Panc1 (cell line): ENCODE measurements around the gene FGD3. TPM values are rescaled to one million over a fixed set of nuclear protein-coding genes. Genes with fewer than 3 reads are reported as not detected.

Source experiments
- ATAC-seq: fragments of 200-7000 bp; cut with Tn5 transposase; 2 replicates; pipeline ENCODE4 v1.9.1; 2020; ENCODE audit warnings: mild to moderate bottlenecking, moderate library complexity
- BruUV-seq: library from RNA; stranded (reverse); fragments of 400-500 nt; replicated peaks from 2 replicates; lab custom pipeline; 2021; lab: Mats Ljungman, UMichigan
- CTCF ChIA-PET: fragments of 300-600 bp; sonication (Branson Sonifier 250); formaldehyde crosslinking; loops from one replicate; lab custom pipeline; 2022; ENCODE audit warnings: antibody characterized with exemption; lab: Charles Lee
- POLR2A ChIA-PET: fragments of 300-600 bp; sonication (Branson Sonifier 250); formaldehyde crosslinking; loops from one replicate; lab custom pipeline; 2022; ENCODE audit warnings: antibody characterized with exemption; lab: Charles Lee
- DNase-seq: peaks from one replicate; pipeline ENCODE4 v3.0.0-alpha.2; 2010; ENCODE audit warnings: low read depth, low spot score
- H3K27ac ChIP-seq: 2 replicates; pipeline ENCODE4 v1.5.1; 2011; ENCODE audit warnings: mild to moderate bottlenecking, low read length, inconsistent platforms
- H3K27me3 ChIP-seq: fragments of 200-500 bp; sonication (Bioruptor generic); 2 replicates; pipeline ENCODE4 v1.6.0; 2014; ENCODE audit warnings: low read length, inconsistent platforms; ENCODE audit not compliant: control insufficient read depth, insufficient read depth
- H3K36me3 ChIP-seq: fragments of 200-500 bp; sonication (Bioruptor generic); 2 replicates; pipeline ENCODE4 v1.5.1; 2014; ENCODE audit warnings: inconsistent platforms, mild to moderate bottlenecking, low read length, moderate library complexity; ENCODE audit not compliant: control insufficient read depth, insufficient read depth
- H3K4me1 ChIP-seq: 2 replicates; pipeline ENCODE4 v1.5.1; 2011; ENCODE audit warnings: inconsistent platforms, mild to moderate bottlenecking, low read length, moderate library complexity; ENCODE audit not compliant: control insufficient read depth, insufficient read depth
- H3K4me3 ChIP-seq, 2 experiments: 2 replicates each; pipeline ENCODE4 v1.5.1; 2011 to 2012; ENCODE audit warnings: low read depth in 2 of 2, low read length in 2 of 2, mild to moderate bottlenecking in 2 of 2, inconsistent platforms in 1 of 2, moderate library complexity in 1 of 2
- H3K9me3 ChIP-seq: fragments of 200-500 bp; sonication (Bioruptor generic); 2 replicates; pipeline ENCODE4 v1.5.1; 2014; ENCODE audit warnings: low read depth, mild to moderate bottlenecking, inconsistent platforms, low read length, moderate library complexity; ENCODE audit not compliant: control insufficient read depth, insufficient read depth
- POLR2AphosphoS5 ChIP-seq: IDR thresholded peaks from 2 replicates; pipeline ENCODE4 v1.6.1; 2012; ENCODE audit warnings: mild to moderate bottlenecking, low read depth, low read length, moderate library complexity
- SIN3A ChIP-seq: IDR thresholded peaks from 2 replicates; pipeline ENCODE4 v1.6.1; 2012; ENCODE audit warnings: low read depth, mild to moderate bottlenecking, low read length, moderate library complexity, borderline replicate concordance; ENCODE audit not compliant: insufficient read depth
- TCF7L2 ChIP-seq: IDR thresholded peaks from 2 replicates; pipeline ENCODE4 v1.6.1; 2011; ENCODE audit warnings: mild to moderate bottlenecking, low read depth, low read length, inconsistent platforms
- in situ Hi-C: cut with HindIII; loops from 2 replicates; pipeline ENCODE4 v1.10.0; 2016; ENCODE audit warnings: low sequenced_read_pairs, low pct_unique_long_range_greater_than_20kb
- intact Hi-C: fragments of 100-400 bp; cut with micrococcal nuclease; formaldehyde crosslinking; loops from one replicate; pipeline ENCODE4 v1.10.0; 2022; ENCODE audit not compliant: unreplicated experiment
- total RNA-seq: library from RNA; stranded (reverse); gene quantifications from one replicate; pipeline ENCODE4 v1.2.1, GENCODE V29; 2021; ENCODE audit not compliant: unreplicated experiment
- TF ChIP-seq, protein P1 (sequence below): fragments of 450-650 bp; IDR thresholded peaks from 2 replicates; pipeline ENCODE4 v1.5.1; 2017; ENCODE audit warnings: mild to moderate bottlenecking
- TF ChIP-seq, protein P2 (sequence below), 2 experiments: IDR thresholded peaks; 2 replicates each; pipeline ENCODE4 v1.6.1; 2011 to 2012; ENCODE audit warnings: low read depth in 2 of 2, control low read depth in 1 of 2, low read length in 1 of 2, mild to moderate bottlenecking in 1 of 2, moderate library complexity in 1 of 2; ENCODE audit not compliant: insufficient read depth in 1 of 2

Gene FGD3
- total RNA-seq, 1 experiment from 2014 or later, result 0.80 TPM

DNA sequence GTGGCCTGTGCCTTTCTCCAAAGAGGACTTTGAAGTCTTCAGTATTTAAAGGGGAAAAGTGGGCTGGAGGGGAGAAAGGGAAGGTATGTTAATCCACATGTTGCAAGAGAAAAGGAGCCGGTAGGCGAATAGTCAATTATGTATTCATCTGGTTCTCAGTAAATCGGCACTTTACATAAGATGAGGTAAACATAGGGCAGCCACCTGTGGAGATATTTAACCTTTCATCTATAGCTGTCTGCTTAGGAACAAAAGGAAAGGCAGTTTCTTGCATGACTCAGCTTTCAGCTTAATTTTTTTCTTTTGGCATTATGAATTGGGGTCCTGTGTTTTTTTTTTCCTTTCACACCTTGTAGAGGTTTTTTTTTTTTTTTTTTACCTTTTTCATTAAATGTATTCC, 42.2 kb downstream of the FGD3 start:
- DNase-seq (no peak), ATAC-seq (no peak)
- in situ Hi-C loops, result no loop called here
- no TSS peak for BruUV-seq
- CTCF ChIA-PET, result no interaction called here
- Histone ChIP-seq H3K36me3 (no peaks in the 10 kb centered on the region), H3K27me3 (no peaks in the 10 kb centered on the region), H3K4me3 (no peak overlapping the region), H3K4me1 (no peaks in the 10 kb centered on the region), H3K27ac (no peak overlapping the region), H3K9me3 (no peaks in the 10 kb centered on the region)
- intact Hi-C loops, result no loop called here
- POLR2A ChIA-PET, result no interaction called here
- TF ChIP-seq, protein P1, sequence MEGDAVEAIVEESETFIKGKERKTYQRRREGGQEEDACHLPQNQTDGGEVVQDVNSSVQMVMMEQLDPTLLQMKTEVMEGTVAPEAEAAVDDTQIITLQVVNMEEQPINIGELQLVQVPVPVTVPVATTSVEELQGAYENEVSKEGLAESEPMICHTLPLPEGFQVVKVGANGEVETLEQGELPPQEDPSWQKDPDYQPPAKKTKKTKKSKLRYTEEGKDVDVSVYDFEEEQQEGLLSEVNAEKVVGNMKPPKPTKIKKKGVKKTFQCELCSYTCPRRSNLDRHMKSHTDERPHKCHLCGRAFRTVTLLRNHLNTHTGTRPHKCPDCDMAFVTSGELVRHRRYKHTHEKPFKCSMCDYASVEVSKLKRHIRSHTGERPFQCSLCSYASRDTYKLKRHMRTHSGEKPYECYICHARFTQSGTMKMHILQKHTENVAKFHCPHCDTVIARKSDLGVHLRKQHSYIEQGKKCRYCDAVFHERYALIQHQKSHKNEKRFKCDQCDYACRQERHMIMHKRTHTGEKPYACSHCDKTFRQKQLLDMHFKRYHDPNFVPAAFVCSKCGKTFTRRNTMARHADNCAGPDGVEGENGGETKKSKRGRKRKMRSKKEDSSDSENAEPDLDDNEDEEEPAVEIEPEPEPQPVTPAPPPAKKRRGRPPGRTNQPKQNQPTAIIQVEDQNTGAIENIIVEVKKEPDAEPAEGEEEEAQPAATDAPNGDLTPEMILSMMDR, result no peak
- TF ChIP-seq, protein P2, sequence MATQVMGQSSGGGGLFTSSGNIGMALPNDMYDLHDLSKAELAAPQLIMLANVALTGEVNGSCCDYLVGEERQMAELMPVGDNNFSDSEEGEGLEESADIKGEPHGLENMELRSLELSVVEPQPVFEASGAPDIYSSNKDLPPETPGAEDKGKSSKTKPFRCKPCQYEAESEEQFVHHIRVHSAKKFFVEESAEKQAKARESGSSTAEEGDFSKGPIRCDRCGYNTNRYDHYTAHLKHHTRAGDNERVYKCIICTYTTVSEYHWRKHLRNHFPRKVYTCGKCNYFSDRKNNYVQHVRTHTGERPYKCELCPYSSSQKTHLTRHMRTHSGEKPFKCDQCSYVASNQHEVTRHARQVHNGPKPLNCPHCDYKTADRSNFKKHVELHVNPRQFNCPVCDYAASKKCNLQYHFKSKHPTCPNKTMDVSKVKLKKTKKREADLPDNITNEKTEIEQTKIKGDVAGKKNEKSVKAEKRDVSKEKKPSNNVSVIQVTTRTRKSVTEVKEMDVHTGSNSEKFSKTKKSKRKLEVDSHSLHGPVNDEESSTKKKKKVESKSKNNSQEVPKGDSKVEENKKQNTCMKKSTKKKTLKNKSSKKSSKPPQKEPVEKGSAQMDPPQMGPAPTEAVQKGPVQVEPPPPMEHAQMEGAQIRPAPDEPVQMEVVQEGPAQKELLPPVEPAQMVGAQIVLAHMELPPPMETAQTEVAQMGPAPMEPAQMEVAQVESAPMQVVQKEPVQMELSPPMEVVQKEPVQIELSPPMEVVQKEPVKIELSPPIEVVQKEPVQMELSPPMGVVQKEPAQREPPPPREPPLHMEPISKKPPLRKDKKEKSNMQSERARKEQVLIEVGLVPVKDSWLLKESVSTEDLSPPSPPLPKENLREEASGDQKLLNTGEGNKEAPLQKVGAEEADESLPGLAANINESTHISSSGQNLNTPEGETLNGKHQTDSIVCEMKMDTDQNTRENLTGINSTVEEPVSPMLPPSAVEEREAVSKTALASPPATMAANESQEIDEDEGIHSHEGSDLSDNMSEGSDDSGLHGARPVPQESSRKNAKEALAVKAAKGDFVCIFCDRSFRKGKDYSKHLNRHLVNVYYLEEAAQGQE (IDR thresholded peaks at IDR 0.05; ENCODE audit: insufficient read depth in 1 of 2, low read depth in 2 of 2, low read length in 1 of 2), result no peak
- no peak for TF ChIP-seq TCF7L2
- TF ChIP-seq SIN3A, result no peak
- no peak for TF ChIP-seq POLR2AphosphoS5

DNA sequence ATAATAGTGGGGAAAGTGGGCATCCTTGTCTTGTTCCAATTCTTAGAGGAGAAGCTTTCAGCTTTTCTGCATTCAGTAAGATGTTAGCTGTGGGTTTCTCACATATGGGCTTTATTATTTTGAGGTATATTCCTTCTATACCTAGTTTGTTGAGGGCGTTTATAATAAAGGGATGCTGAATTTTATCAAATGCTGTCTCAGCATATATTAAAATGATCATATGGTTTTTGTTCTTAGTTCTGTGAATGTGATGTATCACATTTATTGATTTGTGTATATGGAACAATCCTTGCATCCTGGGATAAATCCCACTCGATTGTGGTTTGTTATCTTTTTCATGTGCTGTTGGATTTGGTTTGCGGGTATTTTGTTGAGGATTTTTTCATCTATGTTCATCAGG, 43.1 kb downstream of the FGD3 start:
- BruUV-seq, result no TSS peak
- CTCF ChIA-PET, result no interaction called here

More for the DNA sequence above, 43.1 kb downstream of the FGD3 start:
- ATAC-seq, result no peak
- Histone ChIP-seq H3K9me3 (no peaks in the 10 kb centered on the region), H3K4me1 (no peaks in the 10 kb centered on the region), H3K4me3 (no peak overlapping the region), H3K27me3 (no peaks in the 10 kb centered on the region), H3K36me3 (no peaks in the 10 kb centered on the region), H3K27ac (no peak overlapping the region)
- no peak for TF ChIP-seq TCF7L2
- TF ChIP-seq, protein P1, result no peak
- TF ChIP-seq SIN3A, result no peak
- TF ChIP-seq, protein P2 (IDR thresholded peaks at IDR 0.05; ENCODE audit: insufficient read depth in 1 of 2, low read depth in 2 of 2, low read length in 1 of 2), result no peak
- TF ChIP-seq POLR2AphosphoS5, result no peak
- no peak for DNase-seq
- POLR2A ChIA-PET, result interaction anchor here (0.6 kb wide), 1 partner anchor 9 kb away, joined by 5 read pairs; no protein-coding TSS in a partner anchor
- in situ Hi-C loops (no loop called here), intact Hi-C loops (no loop called here)
